GM18526 (cell line): ENCODE results near the gene PPEF2.

Source experiments
- POLR2A ChIP-seq: IDR thresholded peaks from 3 replicates; pipeline ENCODE4 v1.6.1; 2011; ENCODE audit not compliant: insufficient read length; ENCODE audit errors: extremely low read depth

The PPEF2 gene

DNA sequence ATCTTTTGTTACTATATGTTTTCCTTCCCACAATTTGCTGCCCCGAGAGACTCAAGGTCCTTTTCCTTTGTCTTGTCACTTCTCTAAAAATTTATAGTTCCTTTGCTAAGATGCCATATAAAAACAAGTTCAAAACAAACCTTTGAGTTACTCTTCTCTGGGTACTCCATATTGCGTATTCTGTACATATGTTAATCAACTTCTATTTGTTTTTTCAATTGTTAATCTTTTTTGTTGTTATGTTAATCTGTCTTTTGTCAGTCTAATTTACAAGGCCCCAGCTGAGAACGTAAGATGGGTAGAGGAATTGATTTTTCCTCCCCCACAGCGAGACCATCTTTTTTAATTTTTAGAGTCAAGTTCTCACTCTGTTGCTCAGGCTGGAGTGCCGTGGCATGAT, 7.2 kb upstream of the PPEF2 start:
- no peak for TF ChIP-seq POLR2A

DNA sequence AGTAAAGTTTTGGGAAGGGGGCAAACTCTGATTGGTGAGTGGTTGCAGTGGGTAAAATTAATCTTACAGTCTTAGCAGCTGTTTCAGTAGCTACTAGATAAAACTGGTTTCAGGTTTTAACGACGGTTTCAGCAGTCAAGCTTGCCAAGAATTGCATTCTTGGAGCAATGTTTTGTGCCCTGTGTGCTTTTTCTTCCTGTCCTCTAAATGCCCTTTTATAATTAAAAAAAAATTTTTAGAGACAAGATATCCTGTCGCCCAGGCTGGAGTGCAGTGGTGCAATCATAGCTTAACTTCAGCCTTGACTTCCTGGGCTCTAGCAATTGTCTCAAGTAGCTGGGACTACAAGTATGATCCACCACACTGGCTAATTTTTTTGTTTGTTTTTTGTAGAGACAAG, 6.3 kb upstream of the PPEF2 start:
- TF ChIP-seq POLR2A: no peak

DNA sequence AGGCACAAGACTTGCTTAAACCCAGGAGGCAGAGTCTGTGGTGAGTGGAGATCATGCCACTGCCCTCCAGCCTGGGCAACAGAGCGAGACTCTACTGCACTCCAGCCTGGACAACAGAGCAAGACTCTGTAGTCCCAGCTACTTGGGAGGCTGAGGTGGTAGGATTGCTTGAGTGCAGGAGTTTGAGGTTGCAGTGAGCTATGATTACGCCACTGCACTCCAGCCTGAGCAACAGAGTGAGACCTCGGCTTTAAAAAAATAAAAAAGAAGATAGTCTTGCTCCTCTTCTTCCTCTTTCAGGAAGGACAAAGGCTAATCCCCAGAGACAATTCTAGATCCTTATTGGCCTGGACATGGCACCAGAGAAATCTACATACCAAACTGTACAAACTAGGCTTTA, 5.7 kb upstream of the PPEF2 start:
- TF ChIP-seq POLR2A: no peak

DNA sequence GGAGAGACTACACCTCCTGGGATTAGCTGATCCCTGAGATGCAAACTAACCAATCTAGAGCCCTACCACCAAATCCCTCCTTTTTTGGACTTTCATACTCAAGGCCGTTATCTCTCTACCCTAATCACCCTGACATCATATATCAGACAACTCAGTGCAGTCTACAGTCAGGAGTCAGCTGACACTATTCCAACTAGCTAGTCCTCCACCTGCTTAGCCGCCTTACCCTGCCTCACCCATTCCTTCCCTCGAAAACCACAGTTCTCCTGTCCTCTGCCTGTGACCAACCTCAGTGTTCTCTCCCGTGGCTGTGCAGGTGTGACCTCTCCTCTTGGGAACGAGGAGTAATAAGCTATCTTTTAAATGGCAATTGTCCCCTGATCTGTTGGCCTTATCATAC, 1.8 kb upstream of the PPEF2 start:
- TF ChIP-seq POLR2A: no peak

DNA sequence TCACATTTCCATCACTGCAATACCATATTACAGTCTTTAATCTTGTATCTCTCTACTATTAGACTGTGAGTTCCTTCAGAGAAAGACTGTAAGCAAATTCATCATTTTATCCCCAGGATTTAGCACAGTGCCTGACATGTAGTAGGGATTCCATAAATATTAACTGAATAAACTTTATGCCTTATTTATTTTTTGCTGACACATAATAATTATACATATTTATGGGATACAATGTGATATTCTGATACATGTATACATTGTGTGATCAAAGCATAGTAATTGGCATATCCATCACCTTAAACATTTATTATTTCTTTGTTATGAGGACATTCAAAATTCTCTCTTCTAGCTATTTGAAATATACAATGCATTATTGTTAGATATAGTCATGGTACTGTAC, 3.7 kb downstream of the PPEF2 start:
- no peak for TF ChIP-seq POLR2A

DNA sequence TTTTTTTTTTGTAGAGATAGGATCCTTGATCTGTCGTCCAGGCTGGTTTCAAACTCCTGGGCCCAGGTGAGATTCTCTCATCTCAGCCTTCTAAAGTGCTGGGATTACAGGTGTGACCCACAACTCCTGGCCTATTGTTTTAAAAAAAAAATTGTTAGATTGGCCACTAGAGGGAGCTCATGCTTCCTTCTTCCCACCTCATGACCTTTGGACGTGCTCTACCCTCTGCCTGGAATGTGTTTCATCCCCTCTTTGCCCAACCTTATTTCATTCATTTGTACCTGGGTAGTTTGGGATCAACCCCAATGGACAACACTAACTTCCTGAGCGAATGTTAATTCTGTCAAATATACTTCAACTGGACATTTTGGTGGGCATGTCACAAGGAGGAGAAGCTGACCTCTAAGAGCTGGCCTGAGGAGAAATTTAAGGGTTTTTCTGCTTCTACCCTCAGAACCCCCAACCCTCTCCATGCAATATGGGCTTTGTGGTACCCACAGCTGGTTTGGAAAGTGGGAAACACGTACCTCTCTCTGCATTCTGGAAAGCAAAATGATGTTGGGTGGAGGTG, 6.4 kb downstream of the PPEF2 start:
- no peak for TF ChIP-seq POLR2A

DNA sequence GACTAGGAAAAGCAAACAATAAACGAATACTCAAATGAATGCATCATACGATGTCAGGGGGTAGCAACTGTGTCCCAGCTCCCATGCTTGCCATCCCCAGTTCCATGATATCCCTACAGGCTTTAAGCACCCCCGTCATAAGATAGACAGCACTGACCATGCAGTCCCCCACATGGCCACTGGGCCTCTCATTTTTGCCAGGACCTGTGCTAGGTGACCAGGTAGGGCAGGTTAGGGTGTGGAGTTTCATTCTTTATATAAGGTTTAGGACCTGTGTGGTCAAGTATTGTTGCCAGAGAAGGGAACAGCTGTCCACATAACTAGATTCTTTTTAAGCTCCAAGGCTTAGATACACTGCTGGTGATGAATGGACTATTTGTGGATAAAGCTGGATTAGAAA, 9.7 kb downstream of the PPEF2 start:
- TF ChIP-seq POLR2A: no peak

DNA sequence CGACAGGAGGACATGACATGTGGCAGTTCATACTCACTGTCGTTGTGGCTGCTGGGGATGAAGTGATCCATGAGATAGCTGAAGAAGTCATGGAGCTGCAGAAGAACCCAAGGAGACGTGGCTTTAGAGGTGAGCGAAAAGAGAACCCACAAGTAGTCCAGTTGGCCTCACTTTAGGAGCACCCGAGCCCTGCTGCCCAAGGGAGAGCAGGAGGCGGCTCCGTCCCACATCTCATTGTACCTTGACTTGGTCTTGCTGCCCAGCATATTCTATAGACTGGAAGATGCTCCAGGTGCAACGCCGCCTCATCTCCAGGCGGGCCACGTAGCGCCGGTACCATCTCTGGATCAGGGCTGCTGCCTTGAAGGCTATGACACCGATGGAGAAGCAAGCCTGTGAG, 10.6 kb downstream of the PPEF2 start:
- no peak for TF ChIP-seq POLR2A

DNA sequence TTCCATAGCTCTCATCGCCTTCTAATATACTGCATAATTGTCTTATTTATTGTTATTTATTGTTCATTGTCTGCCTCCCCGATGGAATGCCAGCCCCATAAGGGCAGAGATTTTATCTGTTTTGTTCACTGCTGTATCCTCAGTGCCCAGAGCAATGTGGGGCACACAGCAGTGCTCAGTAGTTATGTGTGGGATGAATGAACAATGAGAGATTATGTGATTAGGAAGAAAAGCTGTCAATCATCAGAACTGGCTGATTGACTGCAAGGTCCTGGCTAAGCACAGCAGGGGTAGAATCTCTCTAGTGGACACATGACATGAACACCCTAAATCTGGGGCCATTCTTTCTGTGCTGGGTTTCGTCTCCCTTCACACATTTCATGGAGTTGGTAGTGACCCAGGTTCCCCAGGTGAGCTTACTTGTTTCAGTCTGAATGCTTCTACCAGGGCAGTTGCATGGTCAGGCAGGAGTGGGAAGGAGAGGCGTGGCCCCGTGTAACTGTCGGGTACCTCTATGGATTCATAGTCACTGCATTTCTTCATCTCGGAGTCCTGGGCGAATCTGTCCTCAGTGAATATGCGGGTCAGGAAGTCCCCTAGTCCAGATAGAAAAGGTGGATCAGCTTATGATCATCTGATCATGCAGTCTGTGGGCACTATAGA, 12.6 kb downstream of the PPEF2 start:
- TF ChIP-seq POLR2A: no peak

DNA sequence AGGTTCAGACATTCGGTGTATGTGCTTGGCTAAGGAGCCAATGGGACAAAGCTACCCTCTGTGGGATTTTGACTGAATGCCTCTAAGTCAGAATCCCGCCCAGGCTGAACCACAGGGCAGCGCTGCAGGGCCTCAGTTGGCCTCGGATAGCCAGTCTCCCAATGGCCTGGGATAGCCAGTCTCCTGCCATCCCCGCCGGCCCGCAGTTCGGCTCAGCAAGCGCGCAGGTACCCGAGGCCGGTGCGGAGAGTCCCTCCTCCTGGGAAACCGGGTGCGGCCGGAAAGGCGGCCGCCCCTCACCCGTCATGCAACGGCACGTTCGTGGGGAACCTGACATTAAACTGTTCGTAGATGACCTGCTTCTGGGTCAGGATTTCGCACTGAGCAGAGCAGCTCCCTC, 16.1 kb downstream of the PPEF2 start:
- TF ChIP-seq POLR2A: no peak

DNA sequence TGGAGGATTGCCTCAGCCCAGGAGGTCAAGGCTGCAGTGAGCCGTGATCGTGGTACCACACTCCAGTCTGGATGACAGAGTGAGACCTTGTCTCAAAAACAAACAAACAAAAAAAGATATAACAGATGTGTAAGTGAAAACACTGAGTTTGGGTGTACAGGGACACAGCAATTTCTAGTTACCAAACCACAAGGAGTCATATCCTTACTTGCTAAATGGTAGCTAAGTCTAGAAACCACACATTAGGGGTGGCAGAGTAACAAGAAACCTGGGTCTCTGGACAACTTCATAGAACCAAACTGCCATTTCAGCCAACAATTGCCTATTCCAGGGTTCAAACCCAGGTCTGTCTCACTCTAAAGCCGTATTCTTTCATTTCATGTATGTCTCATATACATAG, 20.8 kb downstream of the PPEF2 start:
- no peak for TF ChIP-seq POLR2A

DNA sequence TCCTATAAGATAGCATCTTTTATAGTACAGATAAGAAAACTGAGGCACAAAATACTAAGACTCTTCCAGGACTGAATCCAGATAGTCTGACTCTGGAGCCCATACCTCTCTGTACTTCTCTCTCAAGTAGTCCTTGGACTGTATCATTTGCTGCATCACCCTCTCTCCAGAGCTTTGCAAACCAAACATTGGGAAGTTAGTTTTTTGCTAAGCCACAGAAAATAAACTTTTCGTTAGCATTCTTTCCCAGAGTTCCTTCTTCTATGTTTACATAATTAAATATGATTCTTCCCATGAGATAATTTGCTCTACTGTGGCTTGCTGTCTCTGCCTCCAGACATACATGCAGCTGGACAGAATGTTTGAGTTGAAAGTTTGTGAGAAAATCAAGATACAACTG, 22.0 kb downstream of the PPEF2 start:
- no peak for TF ChIP-seq POLR2A

DNA sequence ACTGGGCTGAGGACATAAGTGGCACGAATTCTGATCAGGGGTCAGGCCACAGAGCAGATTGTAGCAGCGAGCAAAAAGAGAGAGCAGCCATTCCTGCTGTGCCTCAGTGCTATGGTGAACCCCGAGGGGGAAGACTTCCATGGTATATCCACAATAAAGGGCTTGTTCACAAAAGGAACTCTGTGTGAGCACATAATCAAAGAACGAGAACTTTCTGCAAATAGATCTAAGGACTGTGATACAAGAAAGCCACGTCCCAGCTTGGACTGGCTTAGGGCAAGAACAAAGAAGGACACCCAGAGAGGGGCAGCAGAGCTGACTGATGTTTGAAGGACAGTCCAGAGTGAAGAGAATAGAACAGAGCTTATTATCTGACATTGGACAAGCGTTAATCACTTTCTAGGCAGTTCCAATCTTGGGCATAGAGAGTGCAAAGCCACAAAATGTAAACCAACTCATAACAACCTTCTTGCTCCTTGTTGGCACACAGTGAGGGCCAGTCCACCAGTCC, 24.0 kb downstream of the PPEF2 start:
- no peak for TF ChIP-seq POLR2A

DNA sequence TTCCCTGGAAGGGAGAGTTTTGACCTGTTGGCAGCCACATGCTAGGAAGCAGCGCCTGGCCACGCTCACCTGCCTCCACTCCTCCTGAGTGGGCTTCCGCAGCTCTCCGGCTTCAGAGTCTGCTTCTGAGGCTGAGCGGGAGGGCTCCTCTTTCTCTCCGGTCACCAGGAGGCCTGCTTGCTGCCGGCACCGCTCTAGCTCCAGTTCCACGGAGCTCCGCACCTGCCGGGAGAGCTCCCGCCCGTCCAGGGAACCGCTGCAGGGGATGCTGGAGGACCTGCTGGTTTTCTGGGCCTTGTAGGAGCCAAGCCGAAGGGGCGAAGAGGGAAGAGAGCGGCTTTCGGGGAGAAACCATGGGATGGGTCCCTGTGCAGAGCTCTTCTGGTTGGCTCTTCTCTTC, 26.0 kb downstream of the PPEF2 start:
- no peak for TF ChIP-seq POLR2A

DNA sequence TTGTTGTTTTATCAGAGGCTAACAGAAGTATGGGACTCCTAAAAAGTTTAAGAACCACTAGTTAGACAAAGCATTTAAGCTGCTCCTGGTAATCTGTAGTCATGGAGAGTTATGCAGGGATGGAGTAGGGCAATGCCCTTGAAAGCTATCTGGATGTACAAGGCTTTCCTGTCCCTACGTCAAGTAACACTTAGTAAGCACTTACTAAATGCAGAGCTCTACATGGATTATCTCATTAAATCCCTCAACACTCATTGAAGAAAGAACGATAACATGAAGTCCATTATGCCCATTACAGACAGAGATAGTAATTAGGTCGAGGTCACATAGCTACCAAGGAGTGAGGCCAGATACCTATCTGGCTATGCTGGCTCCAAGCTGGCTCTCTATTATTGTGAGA, 33.2 kb downstream of the PPEF2 start:
- TF ChIP-seq POLR2A: no peak

DNA sequence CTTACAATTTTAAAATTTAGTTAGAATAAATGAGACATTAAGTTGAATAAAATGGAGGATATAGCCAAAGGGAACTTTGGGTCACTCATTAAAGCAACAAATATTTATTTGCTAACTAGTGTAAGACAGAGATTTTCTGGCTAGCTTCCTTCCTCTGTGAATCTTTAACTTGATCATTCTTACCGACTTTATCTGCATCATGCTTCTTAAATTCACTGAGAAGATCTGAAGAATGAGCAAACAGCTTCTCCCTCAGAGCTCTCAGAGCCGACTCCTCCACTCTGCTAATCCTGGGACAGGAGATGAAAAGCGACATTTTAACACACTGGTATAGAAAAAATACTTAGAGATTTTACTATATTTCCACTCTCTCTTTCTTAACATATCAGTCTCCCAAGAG, 35.1 kb downstream of the PPEF2 start:
- no peak for TF ChIP-seq POLR2A

DNA sequence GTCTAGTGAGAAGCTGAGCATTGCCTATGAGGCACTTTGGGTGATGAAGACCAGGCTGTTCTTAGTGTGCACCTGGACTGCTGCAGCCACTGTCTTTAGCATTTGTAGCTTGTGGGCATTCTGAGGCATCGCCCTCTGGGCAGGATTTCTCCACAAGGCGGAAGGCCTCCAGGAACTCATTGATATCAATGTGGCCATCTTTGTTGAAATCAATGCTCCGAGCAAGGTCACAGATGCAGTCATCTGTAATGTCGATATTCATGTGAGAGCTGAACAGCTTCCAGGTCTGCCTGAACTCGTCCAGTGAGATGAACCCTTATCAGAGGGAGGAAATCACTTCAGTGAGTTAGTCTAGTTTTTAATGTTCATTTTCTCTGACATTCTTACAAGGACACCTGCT, 41.6 kb downstream of the PPEF2 start:
- no peak for TF ChIP-seq POLR2A
